Sigmoid colon (tissue), 3 donors: Measurements from ENCODE around the gene LMNTD1.

Experiments
- POLR2A ChIP-seq, 2 donors: fragments of 450-650 bp; IDR thresholded peaks; one replicate each; pipeline ENCODE4 v1.6.1; 2016; ENCODE audit warnings: antibody characterized with exemption in 2 of 2, mild to moderate bottlenecking in 2 of 2, moderate library complexity in 2 of 2
- TF ChIP-seq, protein P1 (sequence below), 4 experiments: fragments of 450-650 bp in 3 of 4; fragments of 200-600 bp in 1 of 4; IDR thresholded peaks; one replicate each; pipeline ENCODE4 v1.5.1; 2016 to 2019; ENCODE audit warnings: antibody characterized with exemption in 4 of 4, mild to moderate bottlenecking in 3 of 4, moderate library complexity in 2 of 4

DNA sequence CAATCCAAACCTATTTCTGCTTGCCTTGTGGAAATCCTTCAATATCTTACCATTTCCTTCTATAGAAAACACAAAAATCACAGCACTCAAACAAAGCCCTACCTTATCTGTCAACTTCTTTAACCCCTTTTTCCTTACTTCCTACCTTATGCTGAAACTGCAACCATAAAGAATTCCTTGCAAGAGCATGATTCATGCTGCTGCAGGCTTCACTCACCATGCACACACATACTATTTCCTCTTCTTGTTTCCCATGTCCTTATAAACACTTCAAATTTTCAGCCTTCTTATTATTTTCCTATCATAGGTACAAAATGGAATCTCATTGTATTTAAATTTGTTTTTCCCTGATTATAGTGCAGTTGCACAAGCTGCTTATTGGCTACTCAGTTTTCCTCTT is 23.3 kb downstream of the LMNTD1 start:
- TF ChIP-seq, protein P1, sequence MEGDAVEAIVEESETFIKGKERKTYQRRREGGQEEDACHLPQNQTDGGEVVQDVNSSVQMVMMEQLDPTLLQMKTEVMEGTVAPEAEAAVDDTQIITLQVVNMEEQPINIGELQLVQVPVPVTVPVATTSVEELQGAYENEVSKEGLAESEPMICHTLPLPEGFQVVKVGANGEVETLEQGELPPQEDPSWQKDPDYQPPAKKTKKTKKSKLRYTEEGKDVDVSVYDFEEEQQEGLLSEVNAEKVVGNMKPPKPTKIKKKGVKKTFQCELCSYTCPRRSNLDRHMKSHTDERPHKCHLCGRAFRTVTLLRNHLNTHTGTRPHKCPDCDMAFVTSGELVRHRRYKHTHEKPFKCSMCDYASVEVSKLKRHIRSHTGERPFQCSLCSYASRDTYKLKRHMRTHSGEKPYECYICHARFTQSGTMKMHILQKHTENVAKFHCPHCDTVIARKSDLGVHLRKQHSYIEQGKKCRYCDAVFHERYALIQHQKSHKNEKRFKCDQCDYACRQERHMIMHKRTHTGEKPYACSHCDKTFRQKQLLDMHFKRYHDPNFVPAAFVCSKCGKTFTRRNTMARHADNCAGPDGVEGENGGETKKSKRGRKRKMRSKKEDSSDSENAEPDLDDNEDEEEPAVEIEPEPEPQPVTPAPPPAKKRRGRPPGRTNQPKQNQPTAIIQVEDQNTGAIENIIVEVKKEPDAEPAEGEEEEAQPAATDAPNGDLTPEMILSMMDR (IDR thresholded peaks at IDR 0.05), result no peak
- TF ChIP-seq POLR2A (IDR thresholded peaks at IDR 0.05), result no peak
